ENCODE results near the gene WNT8B.

Gene WNT8B

DNA sequence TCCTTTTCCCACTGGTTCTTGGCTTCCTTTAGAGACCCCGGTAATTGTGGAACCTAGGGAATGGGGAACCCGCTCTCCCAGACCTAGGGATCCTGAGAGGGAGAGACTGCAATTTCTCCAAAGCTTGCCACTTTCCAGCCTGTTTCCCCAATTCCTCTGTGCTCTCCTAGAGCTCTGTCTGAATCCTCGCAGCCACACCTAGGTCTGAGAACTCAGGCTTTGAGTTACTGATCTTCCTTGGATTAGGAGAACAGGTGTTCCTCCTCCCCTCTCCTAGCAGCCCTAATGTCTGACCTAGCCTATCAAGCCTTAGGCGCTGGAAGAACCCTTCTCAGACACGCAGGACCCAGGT, 20.0 kb downstream of the WNT8B start:
- intact Hi-C loops (cut with DNase I), result no loop called here
- no peak for DNase-seq

DNA sequence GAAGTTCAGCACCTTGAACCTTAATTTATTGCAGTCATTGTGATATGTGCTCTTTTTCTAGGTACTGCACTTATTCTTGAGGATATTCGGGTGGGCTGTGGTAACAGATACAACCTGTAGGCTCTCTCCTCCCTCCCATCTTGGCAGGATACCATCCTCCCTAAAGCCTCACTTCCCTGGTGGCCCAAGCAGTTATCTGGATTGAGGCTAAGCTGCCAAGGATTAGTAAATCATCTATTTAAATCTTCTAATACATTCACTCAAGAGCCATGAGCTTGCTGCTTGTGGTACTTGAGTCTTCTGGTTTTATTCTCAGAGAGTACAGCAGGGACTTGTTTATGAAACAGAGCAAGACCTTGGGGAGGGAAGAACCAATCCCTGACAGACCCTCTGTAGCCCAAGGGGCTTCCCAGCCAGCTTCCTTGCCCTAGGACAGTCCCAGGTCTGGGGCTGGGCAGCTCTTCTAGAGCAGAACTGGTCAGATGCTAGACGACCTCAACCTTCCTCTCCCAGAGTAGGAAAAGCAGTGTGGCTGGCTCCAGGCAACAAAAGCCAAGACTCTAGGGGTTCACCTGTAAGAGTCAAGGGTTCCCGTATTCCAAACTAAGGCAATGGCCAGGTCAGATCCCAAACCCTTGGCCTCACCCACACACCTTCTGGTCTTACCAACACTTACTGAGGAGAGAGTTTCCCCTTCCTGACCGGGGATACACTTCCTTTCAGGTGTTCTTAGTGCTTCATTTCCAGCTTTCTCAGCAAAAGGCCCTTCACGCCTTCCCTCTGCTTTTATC, 21.3 kb downstream of the WNT8B start:
- DNase-seq, result no peak
- intact Hi-C loops (cut with DNase I), result no loop called here

DNA sequence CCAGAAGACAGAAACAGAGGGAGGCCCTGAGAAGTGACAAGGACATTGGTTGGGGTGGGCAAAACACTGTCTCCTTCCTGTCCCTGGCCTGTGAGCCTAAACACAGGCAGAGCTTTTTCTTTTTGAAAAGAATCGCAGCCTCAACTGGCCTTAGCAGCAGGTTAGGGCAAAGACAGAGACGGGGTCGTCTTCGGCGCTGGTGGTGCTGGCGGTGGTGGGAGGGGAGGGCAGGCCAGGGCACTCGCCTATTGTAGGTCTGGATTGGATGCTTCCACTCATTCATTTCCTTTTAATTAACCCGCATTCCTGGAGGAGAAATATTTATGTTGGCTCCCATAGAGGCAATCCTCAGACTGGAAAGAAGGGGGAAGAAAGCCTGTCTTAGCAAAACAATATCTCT, 22.6 kb downstream of the WNT8B start:
- intact Hi-C loops (cut with DNase I), result no loop called here
- no peak for DNase-seq

DNA sequence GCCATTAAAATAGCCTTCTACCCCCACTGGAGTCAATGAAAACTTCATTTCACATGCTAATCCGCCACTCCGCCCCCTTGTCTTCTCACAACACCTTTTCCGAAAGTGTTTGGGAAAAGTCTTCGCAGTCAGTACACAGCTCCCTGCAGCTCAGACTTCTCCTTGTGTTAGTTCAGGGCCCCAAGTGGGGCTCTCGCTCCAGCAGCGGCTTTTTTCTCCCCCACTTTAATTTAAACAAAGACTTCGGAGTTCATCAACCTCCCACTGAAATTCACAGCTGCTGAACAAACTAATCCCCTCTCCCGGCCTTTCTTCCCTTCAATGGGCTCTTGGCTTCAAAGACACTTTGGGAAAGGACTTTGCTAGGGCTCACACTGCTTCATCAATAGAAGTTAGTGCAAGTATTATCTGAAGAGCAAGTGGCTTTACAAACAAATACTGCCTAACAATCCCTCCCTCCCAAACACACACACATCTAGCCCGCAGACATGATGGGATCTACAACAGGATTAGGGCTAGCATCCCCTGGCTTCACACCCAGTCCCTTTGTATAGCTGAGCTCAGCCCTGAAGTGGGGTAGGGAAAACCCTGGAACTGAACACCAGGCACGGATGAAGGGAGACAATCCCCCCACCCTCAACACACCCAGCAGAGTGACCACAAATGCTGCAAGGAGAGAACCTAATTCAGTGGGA, 23.1 kb downstream of the WNT8B start:
- intact Hi-C loops (cut with DNase I), result no loop called here
- DNase-seq, result no peak

DNA sequence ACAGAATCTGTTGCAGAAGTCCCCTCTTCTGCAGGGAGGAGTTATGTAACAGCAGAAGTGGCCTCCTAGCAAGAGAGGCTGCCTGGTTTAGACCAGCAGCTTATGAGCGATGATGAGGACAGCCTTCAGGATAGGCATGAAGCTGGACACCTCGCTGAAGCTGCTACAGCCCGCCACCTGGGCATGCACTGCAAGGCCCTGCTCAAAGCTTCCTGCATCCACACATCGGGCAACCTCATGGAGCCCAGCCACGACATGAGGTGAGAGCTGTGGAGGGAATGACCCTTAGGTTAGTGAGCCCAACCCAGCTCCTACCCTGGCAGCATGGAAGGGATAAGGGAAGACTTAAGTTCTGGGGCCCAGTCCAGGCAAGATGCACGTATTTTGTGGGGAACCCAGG, 24.7 kb downstream of the WNT8B start:
- no peak for DNase-seq
- intact Hi-C loops (cut with DNase I), result no loop called here

DNA sequence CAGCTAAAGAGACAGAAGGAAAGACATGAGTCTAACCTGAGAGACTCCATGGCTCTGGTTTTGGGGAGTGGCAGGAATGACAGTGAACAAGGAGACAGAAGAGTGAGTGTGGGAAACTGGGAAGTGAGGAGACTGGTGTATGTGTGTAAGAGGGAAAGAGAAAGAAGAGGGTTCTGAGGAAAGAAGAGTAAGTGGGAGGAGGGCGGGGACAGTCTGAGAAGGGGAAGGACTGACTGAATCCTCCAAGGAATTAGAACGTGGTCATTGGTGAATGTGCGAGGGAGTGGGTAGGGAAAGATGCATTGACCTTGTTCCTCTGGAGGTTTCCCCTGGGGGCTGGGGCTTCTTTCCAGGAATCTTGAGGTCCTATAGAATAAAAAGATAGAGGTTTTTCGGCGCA, 26.6 kb downstream of the WNT8B start:
- intact Hi-C loops (cut with DNase I), result no loop called here
- no peak for DNase-seq

DNA sequence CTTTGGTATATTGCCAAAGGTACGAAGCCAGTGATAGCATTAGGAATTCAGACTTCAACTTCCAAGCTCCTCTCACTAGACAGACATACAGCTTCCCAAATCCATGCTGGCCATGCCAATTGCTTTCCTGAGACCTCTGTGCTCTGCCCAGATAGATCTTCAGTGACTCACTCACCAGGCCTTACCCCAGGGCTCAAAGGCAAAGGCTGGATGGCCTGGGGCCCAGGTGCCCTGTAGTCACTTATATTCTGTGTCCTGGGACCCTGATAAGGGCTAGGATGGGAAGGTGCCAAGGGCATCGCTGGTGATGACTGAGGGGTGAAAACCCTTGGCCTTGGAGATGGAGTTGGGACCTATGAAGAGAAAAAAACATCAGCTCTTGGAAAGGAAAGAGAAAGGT, 27.7 kb downstream of the WNT8B start:
- intact Hi-C loops (cut with DNase I), result no loop called here
- DNase-seq, result no peak

DNA sequence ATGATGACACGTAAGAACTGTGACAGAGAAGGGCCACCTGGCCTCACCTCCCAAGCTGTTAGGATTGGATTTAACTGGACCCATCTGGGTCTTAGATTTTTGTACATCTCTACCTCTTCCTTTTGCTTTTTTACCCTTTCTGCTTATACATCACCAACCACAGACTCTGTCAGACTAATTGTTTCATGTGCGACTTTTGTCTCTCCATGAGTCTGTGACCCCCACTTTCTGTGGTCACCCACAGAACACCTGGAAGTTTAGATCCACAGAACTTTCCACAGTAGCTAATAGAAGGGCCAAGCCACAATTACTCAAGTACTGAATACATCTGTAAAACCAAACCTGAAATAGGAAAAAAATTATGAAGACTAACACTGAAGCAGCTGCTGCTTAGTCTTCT, 33.8 kb downstream of the WNT8B start:
- DNase-seq, result no peak
- intact Hi-C loops (cut with DNase I), result no loop called here

DNA sequence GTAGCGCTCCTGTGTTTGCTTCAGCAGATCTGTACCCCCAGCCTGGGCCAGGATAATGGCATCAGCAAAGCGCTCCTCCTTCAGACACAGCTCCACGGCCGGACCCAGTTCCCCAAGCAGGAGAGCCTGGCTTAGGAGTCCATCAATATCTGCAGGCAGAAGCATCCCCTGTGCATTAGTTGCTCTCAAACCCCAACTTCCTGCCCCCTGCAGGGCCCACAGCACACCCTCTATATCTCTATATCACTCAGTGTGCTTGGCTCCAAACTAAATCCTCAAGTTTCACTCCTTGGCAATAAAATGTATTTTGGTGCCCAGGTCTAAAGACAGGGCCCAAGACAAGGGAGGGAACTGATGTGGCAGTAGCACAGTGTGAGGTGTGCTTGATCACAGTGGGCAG, 35.2 kb downstream of the WNT8B start:
- no peak for DNase-seq
- intact Hi-C loops (cut with DNase I), result no loop called here

DNA sequence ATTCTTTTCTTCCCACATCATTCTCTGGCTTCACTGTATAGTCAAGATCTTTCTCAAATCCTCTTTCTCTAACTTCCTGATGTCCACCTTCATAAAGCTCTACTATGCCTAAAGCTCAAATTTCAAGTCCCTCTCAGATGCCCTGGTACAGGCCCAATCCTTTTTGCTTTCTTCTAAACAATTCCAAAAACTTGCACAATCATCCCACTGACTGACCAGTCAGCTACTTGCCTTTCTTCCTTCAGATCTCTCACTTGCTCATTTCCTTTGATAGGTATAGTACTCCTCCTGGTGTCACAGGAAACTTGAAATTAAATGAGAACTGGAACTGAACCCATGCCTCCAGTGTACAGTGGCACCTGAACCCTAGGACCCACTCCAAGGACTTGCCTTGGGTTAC, 38.6 kb downstream of the WNT8B start:
- intact Hi-C loops (cut with DNase I), result no loop called here
- DNase-seq, result no peak

DNA sequence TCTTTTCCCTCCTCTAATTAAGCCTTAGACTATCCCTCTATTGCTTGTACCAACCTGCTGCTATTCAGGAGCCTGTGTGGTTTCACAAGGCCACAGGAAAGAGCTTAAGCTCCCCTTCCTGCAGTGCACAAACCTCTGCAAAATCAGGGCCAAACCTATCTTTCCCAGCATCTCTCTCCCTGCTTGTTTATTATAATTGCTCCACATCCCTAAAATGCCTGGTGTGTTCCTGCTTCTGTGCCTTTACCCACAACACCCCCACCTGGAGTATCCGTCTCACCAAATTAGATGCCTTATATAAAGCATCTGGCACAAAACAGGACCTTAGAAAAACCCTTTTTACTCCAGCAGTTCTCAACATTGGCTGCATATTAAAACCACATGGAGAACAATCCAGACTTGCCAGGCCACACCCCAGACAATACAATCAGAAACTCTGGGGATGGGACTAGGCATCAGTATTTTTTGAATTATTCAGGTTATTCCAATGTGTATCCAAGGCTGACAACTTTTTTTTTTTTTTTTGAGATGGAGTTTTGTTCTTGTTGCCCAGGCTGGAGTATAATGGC, 40.2 kb downstream of the WNT8B start:
- DNase-seq, result no peak
- intact Hi-C loops (cut with DNase I), result no loop called here

DNA sequence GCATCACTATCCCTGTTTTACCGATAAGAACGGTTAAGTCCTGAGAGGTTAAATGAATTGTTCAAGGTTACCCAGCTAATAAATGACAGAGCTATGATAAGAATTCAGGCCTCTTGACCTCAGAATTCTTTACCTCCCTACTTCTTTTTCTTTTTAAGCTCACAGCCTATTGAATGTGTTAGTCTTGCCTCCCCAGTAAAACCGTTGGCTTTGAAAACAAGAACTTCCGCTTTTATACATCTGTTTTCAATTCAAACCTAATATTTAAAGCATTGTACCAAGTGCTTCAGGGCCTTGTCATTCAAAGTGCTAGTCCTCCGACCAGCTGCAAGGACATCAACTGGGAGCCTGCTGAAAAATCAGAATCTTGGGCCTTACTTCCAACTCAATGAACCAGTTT, 41.3 kb downstream of the WNT8B start:
- no peak for DNase-seq
- intact Hi-C loops (cut with DNase I), result no loop called here

DNA sequence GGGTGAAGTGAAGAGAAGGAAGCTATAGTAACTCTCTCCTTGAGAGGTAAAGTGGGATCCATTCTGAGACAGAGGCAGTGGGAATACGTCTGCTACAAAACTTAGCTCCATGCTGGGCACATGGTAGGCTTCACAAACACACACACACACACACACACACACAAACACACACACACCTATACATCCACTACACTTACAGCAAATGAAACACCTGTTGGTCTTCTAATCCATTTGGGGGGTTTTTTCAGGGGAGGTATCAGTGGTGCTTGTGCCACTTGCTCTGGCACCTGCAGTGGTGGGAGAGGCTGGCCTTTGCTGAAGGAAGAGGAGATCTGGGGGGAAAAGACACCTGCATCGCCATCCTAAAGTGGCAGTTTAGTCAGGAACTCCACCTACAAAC, 42.4 kb downstream of the WNT8B start:
- DNase-seq, result no peak
- intact Hi-C loops (cut with DNase I), result no loop called here

DNA sequence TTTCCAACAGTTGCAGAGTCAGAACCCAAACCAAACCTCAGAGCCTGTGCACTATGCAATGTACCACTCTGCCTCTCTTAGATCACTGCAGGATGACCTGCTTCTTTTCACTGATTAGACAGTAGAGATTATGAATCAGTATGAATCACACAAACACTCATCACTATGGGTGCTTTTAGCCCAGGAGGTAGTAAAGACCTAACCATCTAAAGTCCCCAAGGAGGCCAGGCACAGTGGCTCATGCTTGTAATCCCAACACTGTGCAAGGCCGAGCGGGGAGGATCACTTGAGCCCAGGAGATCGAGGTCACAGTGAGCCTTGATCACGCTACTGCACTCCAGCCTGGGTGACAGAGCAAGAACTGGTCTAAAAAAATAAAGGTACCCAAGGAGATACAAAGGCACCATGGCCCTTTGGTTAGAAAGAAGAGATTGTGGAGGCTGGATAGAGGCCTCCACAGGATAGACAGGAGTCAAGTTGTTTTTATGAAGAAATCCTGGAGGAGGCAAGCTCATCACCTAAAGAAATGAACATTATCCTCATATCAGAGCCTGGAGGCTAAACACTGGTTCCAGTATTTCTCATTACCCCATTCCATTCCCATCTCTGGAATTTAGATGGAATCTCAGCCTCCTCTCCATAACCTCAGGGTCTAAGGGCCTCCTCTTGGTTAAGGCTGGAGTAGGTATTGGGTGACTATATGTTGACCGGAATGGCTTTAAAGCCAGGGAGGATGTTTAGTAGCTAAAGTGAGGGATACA, 44.0 kb downstream of the WNT8B start:
- intact Hi-C loops (cut with DNase I), result no loop called here
- DNase-seq, result no peak

DNA sequence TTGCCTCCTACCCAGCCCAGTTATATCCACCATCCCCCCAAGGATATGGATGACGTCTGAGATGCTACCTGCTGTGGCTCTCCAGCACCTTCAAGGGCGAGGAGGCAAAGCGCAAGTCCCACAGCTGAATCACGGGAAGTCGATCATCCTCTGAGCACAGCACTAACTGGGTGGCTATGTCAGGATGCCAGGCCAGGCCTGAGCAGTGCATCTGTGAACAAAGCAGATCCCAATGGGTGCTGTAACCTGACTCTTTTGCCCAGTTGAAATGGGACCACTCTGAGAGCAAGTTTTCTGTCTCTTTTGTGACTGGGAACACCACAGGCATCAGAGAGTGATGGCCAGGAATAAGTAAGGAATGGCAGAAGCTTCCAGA, 44.5 kb downstream of the WNT8B start:
- intact Hi-C loops (cut with DNase I), result no loop called here
- no peak for DNase-seq

DNA sequence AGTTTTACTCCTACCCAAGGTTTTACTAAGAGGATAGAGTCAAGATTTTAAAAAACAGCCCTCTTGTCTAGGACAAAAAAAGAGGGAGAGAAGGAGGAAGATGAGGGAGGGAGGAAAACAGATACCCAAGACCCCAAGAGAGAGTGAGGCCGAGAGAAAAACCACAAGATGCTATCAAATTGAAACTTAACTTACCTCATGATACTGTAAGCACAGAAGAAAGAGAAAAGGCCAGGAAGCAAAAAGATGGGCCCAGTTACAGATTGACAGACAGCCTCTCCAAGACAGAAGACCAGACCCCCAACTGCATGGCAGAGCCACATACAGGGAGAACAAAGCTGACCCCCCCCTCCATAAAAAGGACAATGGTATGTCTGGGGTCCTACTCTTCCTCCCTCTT, 45.5 kb downstream of the WNT8B start:
- no peak for DNase-seq
- intact Hi-C loops (cut with DNase I), result no loop called here

DNA sequence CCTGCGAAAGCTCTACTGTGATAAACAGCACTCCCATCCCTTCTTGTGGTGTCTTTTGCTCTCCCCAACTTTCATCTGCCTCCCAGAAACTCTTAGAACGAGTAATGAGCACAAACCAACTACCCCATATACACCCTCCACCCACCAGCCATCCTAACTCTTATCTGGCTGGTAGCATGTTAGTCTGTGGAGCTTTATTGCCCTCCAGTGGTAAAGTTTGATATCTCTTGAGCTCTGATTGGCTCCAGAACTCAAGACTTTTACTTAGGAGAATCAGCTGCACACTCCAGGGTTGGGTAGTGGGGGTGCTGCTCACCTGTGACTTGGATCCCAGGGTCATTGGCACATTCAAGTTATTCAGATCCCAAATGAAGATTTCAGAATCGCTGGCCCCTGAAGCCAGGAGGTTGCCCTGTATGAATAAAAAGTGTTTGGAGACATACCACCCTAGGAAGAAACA, 45.9 kb downstream of the WNT8B start:
- DNase-seq, result no peak
- intact Hi-C loops (cut with DNase I), result no loop called here

DNA sequence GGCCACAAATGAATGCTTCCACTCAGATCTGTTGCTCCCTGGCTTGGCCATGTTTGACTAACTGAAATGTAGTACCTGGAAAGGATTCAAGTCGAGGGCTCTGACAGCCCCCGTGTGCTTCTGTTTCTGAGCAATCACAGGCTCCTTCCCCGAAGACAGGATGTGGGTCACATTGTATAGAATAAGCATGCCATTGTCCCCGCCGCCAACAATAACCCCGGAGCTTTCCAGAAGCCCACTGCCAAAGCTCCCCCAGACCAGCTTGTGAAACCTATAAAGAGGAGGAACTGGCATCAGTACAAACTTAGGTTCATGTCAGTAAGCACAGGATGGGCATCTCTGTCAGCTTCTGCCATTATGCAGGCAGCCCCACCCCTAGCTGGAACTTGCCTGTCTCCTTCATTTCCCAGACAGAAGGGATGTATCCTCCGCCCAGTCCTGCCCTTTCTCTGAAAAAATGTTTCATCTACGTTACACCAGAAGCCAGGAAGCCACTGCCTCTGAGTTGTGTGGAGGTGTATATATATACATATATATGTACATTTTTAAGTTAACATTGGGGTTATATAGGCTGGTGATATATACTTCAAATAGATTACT, 46.5 kb downstream of the WNT8B start:
- DNase-seq, result no peak
- intact Hi-C loops (cut with DNase I), result no loop called here

DNA sequence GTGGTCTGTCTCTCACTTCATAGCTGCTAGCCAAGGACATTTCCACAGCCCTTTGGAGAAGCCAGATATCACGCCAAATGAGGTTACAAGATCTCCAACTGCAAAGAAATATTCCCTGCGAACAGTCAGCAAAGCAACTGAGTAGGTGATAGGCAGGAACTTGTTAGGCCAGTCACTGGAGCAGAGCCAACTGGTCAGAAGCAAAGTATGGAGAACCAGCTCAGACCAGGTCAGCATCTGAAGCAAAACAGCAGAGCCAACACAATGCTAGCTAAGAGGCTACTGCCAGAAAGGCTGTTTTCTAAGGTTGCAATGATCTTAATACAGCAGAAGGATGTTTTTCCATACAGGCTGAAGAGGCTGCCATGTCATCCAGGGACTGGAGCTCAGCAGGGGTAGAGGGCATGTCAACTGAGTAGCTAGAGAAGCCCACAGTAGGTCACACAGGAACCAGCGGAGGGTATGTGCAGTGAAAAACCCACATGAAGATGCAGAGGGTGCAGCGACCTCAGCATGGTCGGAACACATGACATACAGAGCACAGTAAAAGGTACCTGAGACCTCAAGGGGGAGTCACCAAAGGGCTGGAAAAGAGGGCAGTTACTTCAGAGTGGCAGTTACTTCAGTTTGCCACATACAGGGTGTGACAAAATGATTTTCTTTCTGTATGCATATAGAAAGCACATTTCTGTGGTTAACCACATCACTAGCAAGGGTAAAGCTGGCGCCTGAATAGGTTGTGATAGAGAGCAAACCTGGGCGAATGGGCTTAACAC, 47.9 kb downstream of the WNT8B start:
- intact Hi-C loops (cut with DNase I), result no loop called here
- DNase-seq, result no peak

DNA sequence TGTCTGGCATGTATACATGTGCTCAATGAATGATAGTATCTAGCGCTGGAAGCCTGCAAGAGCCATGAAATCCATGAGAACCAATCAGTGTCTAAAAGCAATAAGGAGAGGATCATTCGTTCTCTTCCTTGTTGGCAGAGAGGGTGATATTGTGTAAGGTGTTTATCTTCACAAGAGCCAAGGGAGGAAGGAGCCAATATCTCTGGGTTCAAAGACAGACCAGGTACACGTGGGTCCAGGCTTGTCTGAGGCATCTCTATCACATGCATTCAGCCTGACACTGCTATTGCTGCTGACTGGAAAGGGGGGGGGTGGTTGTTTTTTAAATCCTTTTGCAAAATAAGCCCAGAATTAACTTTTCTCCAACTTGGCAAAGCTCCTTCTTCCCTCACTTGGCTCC, 52.8 kb downstream of the WNT8B start:
- DNase-seq, result no peak
- intact Hi-C loops (cut with DNase I), result loop anchor here (5.0 kb wide), 1 partner anchor 83 kb away; no protein-coding TSS in a partner anchor

Measured in posterior cingulate gyrus (tissue), 11 donors.